Gastrocnemius medialis (tissue), 4 donors: Measurements from ENCODE around the gene SSBP3. TPM values are rescaled to one million over a fixed set of nuclear protein-coding genes. Genes with fewer than 3 reads are reported as not detected.

Source experiments
- ATAC-seq, 2 donors: fragments of 150-250 bp; one replicate each; pipeline ENCODE4 v1.9.1; 2016
- DNase-seq, 2 donors: peaks; one replicate each; pipeline ENCODE4 v3.0.0-alpha.2; 2019
- H3K27ac ChIP-seq, 4 donors: fragments of 200-600 bp; sonication (generic); 1 replicate in 1 of 4; 2 replicates in 3 of 4; pipeline ENCODE4 v1.5.1; 2016 to 2018; ENCODE audit warnings: mild to moderate bottlenecking in 2 of 4, moderate library complexity in 1 of 4
- H3K27me3 ChIP-seq, 3 donors: fragments of 200-600 bp; sonication (generic) in 2 of 3; 1 replicate in 1 of 3; 2 replicates in 2 of 3; pipeline versions ENCODE4 v1.5.1 to v1.6.0; 2016 to 2019; ENCODE audit warnings: mild to moderate bottlenecking in 1 of 3, moderate library complexity in 1 of 3
- H3K36me3 ChIP-seq, 2 donors: fragments of 200-600 bp; sonication (generic) in 1 of 2; one replicate each; pipeline ENCODE4 v1.5.1; 2017 to 2018
- H3K4me1 ChIP-seq, 2 donors: fragments of 200-600 bp; sonication (generic) in 1 of 2; one replicate each; pipeline ENCODE4 v1.5.1; 2016 to 2017; ENCODE audit warnings: mild to moderate bottlenecking in 2 of 2
- H3K4me3 ChIP-seq, 4 donors: fragments of 200-600 bp; sonication (generic) in 3 of 4; 1 replicate in 1 of 4; 2 replicates in 3 of 4; pipeline ENCODE4 v1.5.1; 2016 to 2019; ENCODE audit warnings: mild to moderate bottlenecking in 2 of 4
- H3K9me3 ChIP-seq, 3 donors: fragments of 200-600 bp; sonication (generic) in 2 of 3; 1 replicate in 1 of 3; 2 replicates in 2 of 3; pipeline ENCODE4 v1.5.1; 2016 to 2019
- POLR2A ChIP-seq, 2 donors: fragments of 450-650 bp; IDR thresholded peaks; one replicate each; pipeline ENCODE4 v1.6.1; 2017; ENCODE audit warnings: antibody characterized with exemption in 2 of 2, mild to moderate bottlenecking in 2 of 2, moderate library complexity in 2 of 2
- in situ Hi-C, 4 donors: fragments of 200-750 bp; cut with MboI; loops; one replicate each; pipeline versions ENCODE4 v1.15.0 to v1.8.0; 2017; ENCODE audit warnings: low sequenced_read_pairs in 4 of 4
- intact Hi-C: fragments of 100-400 bp; cut with DNase I; formaldehyde crosslinking; loops from one replicate; pipeline ENCODE4 v1.15.1; 2023; ENCODE audit warnings: low total_unique reads
- total RNA-seq, 4 donors: library from RNA; depleted of rRNA; stranded (reverse); fragments of >200 nt; gene quantifications; one replicate each; pipeline versions ENCODE4 v1.1.0 to v1.2.3, GENCODE V29; 2016
- TF ChIP-seq, protein P1 (sequence below), 5 experiments: fragments of 450-650 bp in 3 of 5; fragments of 200-600 bp in 2 of 5; sonication (generic) in 2 of 5; IDR thresholded peaks in 4 of 5; conservative IDR thresholded peaks in 1 of 5; 1 replicate in 4 of 5; 2 replicates in 1 of 5; pipeline ENCODE4 v1.5.1; 2016 to 2019; ENCODE audit warnings: antibody characterized with exemption in 5 of 5, mild to moderate bottlenecking in 3 of 5, moderate library complexity in 3 of 5

SSBP3 gene
- total RNA-seq, 4 donors from 2014 or later = 3.6 to 21.0 (median 14.9) TPM

DNA sequence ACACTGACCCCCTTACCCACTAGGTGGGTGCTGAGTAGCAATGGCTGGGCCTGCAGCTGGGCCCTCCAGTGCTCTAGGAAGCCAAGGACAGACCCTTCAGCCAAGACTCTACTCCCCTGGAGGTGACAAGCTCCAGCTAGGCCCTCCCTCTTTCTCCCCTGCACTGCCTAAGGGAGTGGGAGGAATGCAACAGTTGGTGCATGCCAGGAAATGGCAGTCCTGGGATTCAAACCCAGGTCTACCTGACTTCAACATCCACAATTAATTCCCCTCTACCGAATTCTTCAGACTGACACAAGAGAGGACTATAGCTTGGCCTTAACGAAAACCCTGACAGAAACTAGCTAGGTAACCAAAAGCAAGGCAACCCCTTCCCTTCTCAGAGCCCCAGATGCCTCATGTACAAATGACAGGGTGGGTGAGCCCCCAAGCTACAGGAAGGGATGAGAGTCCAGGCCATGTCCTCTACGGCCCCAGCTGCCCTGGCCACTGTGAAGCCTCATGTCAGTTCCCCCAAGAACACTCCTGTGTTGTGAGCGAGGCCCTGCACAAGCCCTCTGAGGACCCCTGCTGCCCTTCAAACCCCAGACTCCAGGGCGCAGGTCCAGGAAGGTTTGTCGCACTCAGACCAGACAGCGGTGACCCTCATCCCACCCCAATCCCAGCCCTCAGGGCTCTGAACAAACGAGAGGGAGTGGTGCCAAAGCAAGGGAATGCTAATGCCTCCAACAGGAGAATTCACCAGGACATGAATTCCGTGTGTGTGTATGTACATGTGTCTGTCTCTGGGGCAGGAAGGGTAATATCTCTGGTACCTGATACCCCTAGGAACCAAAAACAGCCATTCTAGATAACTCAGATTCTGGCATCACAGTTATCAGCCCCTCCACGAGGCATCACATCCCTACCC, 113.9 kb downstream of the SSBP3 start:
- ATAC-seq (no peak), DNase-seq (no peak)
- in situ Hi-C loops = no loop called here
- no peaks in the 10 kb centered on the region for H3K36me3 ChIP-seq
- peaks cover 80 to 89% of the 10 kb centered on the region in 2 donors for H3K4me1 ChIP-seq
- intact Hi-C loops = no loop called here
- H3K9me3 ChIP-seq = no peaks in the 10 kb centered on the region
- TF ChIP-seq, protein P1, sequence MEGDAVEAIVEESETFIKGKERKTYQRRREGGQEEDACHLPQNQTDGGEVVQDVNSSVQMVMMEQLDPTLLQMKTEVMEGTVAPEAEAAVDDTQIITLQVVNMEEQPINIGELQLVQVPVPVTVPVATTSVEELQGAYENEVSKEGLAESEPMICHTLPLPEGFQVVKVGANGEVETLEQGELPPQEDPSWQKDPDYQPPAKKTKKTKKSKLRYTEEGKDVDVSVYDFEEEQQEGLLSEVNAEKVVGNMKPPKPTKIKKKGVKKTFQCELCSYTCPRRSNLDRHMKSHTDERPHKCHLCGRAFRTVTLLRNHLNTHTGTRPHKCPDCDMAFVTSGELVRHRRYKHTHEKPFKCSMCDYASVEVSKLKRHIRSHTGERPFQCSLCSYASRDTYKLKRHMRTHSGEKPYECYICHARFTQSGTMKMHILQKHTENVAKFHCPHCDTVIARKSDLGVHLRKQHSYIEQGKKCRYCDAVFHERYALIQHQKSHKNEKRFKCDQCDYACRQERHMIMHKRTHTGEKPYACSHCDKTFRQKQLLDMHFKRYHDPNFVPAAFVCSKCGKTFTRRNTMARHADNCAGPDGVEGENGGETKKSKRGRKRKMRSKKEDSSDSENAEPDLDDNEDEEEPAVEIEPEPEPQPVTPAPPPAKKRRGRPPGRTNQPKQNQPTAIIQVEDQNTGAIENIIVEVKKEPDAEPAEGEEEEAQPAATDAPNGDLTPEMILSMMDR (IDR thresholded peaks at IDR 0.05 in 4 of 5, conservative IDR thresholded peaks at IDR 0.05 in 1 of 5) = no peak
- no peak for TF ChIP-seq POLR2A (IDR thresholded peaks at IDR 0.05)
- peak overlapping the region; percentile 88 to 94 (median 92) for H3K27ac ChIP-seq
- H3K27me3 ChIP-seq = no peaks in the 10 kb centered on the region
- H3K4me3 ChIP-seq = no peak overlapping the region

DNA sequence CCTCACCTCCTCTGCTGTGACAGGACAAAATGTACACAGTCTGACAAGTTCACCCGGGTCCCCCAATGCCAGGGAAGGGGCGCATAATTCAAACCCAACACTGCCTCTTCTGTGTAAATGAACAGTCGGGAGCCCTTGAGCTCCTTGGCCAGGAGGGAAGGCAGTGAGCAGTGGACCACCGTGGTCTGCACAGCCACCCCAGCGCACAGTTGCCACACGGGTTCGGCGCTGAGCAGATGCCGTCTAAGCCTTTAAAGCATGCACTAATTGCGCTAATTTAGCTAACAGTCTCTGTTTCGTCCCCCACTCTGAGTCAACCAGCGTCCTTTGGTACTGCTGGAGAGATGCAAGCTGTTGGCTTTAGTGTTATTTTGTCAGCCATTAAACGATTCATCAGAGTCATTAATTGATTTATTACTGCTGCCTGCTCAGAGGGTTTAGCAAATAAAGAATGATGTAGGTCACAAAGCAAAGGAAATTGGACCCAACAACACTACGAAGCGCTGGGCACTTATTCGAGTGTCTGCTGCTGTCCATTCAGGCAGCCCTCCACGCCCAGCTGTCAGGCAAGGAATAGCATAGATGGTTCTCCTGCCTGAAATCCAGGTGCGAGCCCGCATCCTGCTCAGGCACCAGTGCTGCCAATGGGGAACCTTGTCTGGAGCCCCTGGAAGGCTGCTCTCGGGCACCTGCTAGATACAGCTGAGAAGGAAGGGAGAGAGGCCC, 114.8 kb downstream of the SSBP3 start:
- no peaks in the 10 kb centered on the region for H3K36me3 ChIP-seq
- H3K27me3 ChIP-seq = no peaks in the 10 kb centered on the region
- peaks cover 83 to 90% of the 10 kb centered on the region in 2 donors for H3K4me1 ChIP-seq
- H3K9me3 ChIP-seq = no peaks in the 10 kb centered on the region
- in situ Hi-C loops = no loop called here
- H3K4me3 ChIP-seq = no peak overlapping the region
- no peak for DNase-seq
- peak overlapping the region; percentile 88 to 94 (median 92) for H3K27ac ChIP-seq
- intact Hi-C loops = no loop called here
- no peak for ATAC-seq
- no peak for TF ChIP-seq POLR2A (IDR thresholded peaks at IDR 0.05)
- TF ChIP-seq, protein P1 (IDR thresholded peaks at IDR 0.05 in 4 of 5, conservative IDR thresholded peaks at IDR 0.05 in 1 of 5) = no peak

DNA sequence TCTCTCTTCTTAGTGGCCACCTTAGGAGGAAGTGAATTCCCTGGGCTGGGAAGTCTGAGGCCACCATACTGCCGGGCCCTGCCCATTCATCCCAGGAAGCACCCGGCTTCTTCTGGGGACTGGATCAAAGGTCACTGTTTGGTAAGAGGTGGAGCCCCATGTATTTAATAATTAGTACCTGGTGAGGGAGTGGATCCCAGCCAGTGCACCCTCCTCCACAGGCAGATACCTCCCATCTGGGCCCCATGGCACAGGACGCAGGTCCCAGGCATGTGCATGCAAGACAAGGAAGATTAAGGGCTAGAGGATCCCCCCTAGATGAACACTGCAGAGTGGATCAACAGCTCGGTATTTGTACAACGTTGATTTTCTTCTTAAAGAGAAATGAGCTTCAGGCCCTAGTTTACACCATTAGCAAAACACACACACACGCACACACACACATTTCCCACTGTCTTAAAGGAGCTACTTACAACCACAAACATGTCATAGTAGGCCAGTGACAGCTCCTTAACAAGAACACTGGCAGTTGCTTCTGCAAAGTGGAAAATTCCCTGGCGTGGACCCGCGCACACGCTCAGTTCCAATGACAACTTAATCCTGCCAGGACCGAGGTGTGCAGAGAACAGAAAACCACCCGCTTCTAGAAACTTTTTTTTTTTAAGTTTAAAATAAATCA, 115.5 kb downstream of the SSBP3 start:
- Histone ChIP-seq H3K4me1 (peaks cover 83 to 90% of the 10 kb centered on the region in 2 donors), H3K27ac (peak overlapping the region; percentile 88 to 94 (median 92)), H3K36me3 (no peaks in the 10 kb centered on the region), H3K9me3 (no peaks in the 10 kb centered on the region), H3K4me3 (no peak overlapping the region), H3K27me3 (no peaks in the 10 kb centered on the region)
- peak; percentile 34 to 40 for ATAC-seq
- DNase-seq = peak in 1 of 2 donors; percentile 55
- in situ Hi-C loops (no loop called here), intact Hi-C loops (no loop called here)
- TF ChIP-seq, protein P1 (IDR thresholded peaks at IDR 0.05 in 4 of 5, conservative IDR thresholded peaks at IDR 0.05 in 1 of 5) = no peak
- no peak for TF ChIP-seq POLR2A (IDR thresholded peaks at IDR 0.05)

DNA sequence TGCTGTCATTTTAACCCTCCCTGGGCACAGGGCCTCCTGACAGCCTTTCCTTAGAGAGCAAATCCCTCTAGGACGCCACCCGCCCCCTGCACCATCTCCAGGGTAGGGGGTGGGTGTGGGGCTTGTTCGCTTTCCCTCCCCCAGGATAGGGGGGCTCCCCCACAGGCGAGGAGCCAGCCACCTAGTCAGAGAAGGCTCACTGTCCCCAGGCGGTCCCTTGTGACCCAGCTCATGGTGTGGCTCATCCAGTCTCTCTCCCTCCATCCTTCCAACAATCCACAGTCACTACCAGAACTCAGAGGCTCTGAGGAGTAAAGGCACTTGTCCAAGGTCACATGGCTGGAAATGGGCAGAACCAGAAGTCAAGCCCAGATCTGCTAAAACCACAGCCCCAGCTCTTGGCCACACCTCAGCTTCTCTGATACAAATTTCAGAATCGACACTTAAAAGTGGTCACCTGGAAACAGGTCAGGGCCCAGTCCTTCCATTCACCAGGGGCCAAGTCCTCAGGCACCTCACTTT, 116.4 kb downstream of the SSBP3 start:
- ATAC-seq (peak in 1 of 2 donors; percentile 8), DNase-seq (peak in 1 of 2 donors; percentile 43)
- in situ Hi-C loops = loop anchor here in 2 of 4 donors (5.0 to 10.0 kb wide), 2 partner anchors 115 to 118 kb away; partner anchors contain the start of gene SSBP3 (in 2 of the 2)
- Histone ChIP-seq H3K36me3 (no peaks in the 10 kb centered on the region), H3K27me3 (no peaks in the 10 kb centered on the region), H3K9me3 (no peaks in the 10 kb centered on the region), H3K4me1 (peaks cover 76 to 90% of the 10 kb centered on the region in 2 donors), H3K4me3 (no peak overlapping the region), H3K27ac (peak overlapping the region; percentile 88 to 94 (median 92))
- TF ChIP-seq, protein P1 (IDR thresholded peaks at IDR 0.05 in 4 of 5, conservative IDR thresholded peaks at IDR 0.05 in 1 of 5) = no peak
- TF ChIP-seq POLR2A (IDR thresholded peaks at IDR 0.05) = no peak
- intact Hi-C loops = loop anchor here (2.0 kb wide), 1 partner anchor 45 kb away; no protein-coding TSS in a partner anchor
